Subcutaneous adipose tissue (tissue), 4 donors: ENCODE results near the gene NXPH1. TPM values are rescaled to one million over a fixed set of nuclear protein-coding genes. Genes with fewer than 3 reads are reported as not detected.

ENCODE experiments used
- CTCF ChIP-seq: fragments of 450-650 bp; IDR thresholded peaks from one replicate; pipeline ENCODE4 v1.5.1; 2016; ENCODE audit warnings: low read depth, mild to moderate bottlenecking, control low read depth, antibody characterized with exemption, moderate library complexity
- total RNA-seq, 4 donors: library from RNA; depleted of rRNA; stranded (reverse); fragments of >200 nt; gene quantifications; one replicate each; pipeline ENCODE4 v1.1.0, GENCODE V29; 2016

NXPH1 gene
- total RNA-seq, 4 donors from 2014 or later: not detected

- no peak for TF ChIP-seq CTCF
Observed at GRCh38 chr7:8509621-8510020, 76.2 kb downstream of the NXPH1 start.

GRCh38 chr7:8511855-8512254 is 78.4 kb downstream of the NXPH1 start:
- no peak for TF ChIP-seq CTCF

- no peak for TF ChIP-seq CTCF
Observed at GRCh38 chr7:8514781-8515519, 81.5 kb downstream of the NXPH1 start.

- no peak for TF ChIP-seq CTCF
Observed at GRCh38 chr7:8515640-8516185, 82.3 kb downstream of the NXPH1 start.

GRCh38 chr7:8516976-8517375 is 83.6 kb downstream of the NXPH1 start:
- no peak for TF ChIP-seq CTCF

- TF ChIP-seq CTCF: no peak
Observed at GRCh38 chr7:8528311-8528710, 94.9 kb downstream of the NXPH1 start.

- no peak for TF ChIP-seq CTCF
Observed at GRCh38 chr7:8531991-8532515, 98.6 kb downstream of the NXPH1 start.
